GM19099 (cell line): ENCODE results near the gene ARHGAP15.

Experiments
- POLR2A ChIP-seq: IDR thresholded peaks from 3 replicates; pipeline ENCODE4 v1.6.1; 2011; ENCODE audit warnings: low read depth; ENCODE audit not compliant: insufficient read length; ENCODE audit errors: extremely low read depth

The ARHGAP15 gene

DNA sequence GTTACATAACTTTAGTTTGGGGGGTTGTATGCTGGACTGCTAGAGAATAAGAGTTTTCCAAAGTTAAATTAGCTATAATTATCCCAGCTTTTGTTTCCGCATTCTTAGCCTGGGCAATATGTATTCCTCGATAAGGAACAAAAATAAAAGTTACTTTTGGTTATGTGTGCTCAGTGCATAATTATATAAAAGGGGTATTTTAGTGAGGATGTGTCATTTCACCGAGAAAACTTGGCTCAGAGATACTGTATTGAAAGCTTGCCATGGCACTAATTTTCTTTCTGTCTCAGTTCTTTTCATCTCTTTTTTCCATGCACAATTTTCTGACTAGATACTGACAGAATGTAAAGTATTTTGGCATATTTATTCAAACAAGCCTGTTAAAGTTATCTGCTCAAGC, 28.2 kb downstream of the ARHGAP15 start:
- no peak for TF ChIP-seq POLR2A

DNA sequence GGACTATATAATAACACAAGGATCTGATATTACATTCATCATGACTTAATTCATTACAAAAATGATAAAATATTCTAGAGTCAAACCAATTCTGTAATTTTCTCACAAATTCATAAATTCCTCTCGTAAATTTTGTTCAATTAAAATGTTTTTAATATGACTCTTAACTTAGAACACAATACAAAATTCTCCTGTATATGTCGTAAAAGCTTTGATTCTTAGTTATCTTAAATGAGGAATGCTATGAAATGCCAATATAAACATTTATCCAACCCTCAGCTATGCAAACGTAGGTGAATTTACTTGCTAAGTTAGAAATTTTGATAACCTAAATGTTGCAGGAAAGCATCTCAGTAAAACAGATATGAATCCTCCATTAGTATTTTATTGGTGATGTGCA, 28.9 kb downstream of the ARHGAP15 start:
- no peak for TF ChIP-seq POLR2A

DNA sequence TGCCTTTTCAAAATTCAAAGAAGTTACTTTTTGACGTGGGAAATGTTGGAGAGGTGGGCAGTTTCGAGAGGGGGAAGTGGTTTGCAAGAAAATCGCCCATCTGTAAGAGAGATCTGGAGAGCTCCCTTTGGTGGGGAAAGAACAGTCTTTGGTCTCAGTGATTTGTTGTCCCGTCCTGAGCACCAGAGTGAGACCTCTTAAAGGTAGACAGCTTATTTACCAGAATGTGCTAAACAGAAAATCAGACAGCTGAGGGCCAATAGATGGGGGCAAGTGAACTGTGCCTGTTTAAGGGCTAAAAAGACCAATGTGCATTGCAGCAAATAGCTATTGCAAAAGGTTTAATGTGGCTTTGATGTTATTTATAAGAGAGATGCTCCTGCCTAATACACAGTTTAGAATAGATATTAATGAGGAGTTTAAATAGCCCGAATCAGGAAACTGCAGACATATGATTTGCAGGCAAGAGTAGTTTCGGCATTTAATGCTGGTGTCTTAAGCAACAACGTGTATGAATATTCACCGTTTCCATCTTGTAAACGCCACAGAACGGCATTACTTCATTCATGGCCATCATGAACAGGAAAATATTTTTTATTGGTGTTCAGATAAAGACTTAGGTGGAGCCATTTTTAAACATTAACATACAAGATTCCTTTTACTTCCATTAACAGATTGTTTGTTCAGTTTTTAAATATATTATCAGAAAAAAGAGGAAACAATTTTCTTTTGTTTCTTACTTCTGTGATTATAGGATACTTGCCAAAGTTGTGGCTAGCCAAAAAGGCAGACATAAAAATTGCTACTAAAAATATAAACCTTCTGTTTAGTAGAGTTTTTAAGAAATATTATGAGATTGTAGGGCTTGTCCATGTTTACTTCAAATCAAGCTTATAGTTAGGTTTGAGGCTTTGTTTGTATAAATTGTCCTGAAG, 29.6 kb downstream of the ARHGAP15 start:
- no peak for TF ChIP-seq POLR2A

DNA sequence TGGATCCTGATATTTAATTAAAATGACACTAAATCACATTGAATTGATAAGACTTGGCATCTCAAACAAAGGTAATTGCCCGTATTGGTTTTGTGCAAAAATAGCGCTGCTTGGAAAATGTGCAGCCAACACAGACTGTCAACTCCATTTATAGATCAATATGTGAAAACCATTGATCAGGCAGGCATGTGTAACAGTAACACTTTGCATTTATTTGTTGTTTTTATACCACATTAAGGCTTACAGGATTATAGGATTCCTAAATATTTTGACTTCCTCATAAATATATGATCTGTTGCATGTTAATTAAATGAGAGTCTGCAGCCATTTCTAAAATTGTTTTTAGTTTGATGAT, 30.2 kb downstream of the ARHGAP15 start:
- no peak for TF ChIP-seq POLR2A

DNA sequence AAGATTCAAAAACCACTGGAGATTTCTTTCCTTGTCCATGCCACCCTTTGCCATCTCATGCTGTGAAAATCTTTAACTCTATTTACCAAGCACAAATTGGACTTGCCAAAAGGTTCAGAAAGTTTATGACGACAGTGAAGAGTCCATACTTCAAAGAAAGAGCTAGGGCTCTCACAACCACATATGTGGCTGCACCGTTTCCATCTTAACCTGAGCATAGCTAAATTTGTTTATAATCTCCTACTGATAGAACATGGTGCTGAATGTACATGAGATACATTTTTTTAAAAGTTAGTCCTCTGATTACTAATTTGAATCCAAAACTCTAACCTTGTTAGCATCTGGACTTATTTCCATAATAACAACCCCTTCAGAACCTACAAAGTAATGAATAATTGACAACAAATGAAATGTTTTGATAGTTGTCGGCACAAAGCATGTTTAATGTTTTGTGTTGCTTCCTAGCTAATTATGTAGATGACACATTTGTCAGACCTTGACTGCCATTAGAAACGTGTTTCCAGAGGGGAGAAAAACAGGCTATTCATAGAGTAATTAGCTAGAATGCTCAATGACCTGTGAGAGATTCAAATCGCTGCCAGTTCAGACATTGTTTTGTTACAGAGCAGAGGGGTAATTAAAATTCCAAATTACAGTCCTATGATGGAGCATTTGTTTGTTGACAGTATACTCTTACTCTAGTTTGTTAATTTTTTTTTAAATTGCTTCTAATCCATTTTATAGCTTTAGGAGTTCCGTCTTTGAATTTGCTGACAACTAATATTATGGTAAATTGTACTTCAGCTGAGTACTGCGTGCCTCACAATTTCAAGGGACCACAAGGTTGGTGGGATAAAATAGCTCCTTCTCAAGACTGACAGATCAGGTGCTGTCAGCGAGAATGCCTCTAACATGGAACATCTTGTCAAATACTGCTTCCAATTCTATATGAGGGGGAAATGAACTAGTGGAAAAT, 31.8 kb downstream of the ARHGAP15 start:
- TF ChIP-seq POLR2A = no peak

DNA sequence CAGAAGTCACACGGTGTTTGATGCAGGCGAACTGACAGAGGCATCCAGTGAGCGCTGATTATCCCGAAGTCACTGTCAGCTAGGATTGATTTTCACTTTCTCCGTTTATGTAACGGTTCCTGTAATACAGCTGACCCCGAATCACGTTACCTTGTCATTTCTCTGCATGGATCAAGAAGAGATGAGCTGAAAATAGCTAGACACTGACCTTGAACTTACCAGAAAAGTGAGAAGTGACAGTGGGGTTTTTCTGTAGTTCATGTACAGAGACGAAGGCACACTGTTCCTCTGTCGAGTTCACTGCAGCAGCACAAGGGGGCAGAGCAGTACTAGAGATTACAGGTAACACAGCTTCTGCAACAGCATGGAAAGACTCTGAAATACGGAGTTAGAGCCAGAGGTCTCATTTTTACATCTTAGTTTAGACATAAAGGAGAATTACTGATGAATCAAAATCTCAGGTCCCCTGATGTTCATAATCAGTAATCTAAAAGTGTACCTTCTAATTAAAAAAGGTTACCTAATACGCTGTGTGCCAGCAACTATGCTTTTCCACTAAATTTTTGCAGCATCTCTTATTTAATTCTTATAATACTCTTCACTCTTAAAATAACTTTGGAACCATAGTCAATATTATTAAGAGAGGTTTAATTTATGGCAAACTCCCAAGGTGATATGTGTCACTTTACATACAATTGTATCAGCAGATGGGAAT, 33.1 kb downstream of the ARHGAP15 start:
- TF ChIP-seq POLR2A = no peak

DNA sequence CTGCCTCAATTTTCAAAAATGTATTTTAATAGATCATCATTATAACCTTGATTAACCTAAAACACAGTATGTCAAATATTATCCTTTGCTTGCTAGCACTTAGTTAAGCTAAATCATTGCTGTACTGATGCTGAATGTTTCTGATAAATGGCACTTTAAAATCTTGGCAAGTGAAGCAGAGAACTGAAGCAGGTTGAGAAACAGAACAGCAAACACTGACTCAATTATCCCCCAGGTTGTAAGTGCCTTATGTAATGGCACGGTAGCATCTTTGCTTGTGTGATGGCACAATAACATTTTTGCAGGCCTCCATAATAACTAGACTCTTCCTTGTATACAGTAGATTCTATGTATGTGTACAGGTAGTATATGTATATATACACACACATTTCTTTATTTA, 33.8 kb downstream of the ARHGAP15 start:
- TF ChIP-seq POLR2A = no peak

DNA sequence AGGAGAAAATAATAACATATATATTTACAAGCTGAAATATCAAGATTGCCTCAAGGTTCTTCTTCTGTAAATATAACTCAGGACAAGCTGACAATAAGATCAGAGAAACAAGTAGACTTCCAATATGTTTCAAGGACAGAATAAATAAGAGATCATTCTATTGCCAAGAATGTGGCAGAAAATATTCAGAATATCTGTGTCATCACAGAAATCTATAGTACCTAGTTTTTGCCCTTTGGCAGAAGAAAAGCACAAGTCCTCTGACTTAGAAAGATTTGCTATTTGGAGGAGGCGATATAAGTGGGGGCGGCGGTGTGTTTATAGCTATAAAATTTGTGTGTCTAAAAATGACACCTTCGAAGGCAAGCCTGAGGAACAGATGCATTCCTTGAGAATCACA, 34.3 kb downstream of the ARHGAP15 start:
- TF ChIP-seq POLR2A = no peak

DNA sequence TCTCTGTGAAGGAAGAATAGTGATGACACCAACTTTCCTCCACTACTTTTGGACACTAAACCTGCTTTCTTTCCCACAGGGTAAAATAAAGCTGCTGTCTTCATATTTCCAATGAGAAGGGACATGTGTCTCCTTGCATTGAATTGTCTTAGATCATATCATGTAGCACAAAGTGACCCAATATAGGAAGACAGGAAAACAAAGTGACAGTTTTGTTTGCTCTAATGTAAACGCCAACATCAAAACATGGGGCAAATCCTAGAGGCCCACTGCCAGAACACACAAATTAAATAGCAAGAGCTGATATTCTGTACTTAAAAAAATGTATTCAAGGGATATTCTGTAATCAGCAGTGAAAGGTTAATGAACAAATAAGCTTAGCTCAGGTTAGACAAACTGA, 36.1 kb downstream of the ARHGAP15 start:
- no peak for TF ChIP-seq POLR2A

DNA sequence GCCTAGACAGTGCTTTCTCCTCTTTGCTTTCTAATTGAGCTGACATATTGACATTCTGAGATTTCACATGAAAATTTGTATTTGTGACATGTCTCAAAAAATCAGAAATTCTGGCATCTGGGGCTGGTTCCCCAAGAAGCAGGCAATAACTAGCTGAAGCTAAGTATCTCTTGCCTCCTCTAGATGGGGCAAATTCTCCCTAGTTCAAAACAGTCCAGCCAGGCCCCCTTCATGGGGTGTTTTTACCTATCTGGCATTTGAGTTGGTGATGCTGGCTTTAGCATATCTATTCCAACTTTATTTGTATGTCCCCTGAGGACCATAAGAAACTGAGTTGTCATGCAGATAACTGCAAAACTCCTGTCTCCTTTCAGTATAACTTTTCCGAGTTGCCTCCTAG, 39.9 kb downstream of the ARHGAP15 start:
- no peak for TF ChIP-seq POLR2A

DNA sequence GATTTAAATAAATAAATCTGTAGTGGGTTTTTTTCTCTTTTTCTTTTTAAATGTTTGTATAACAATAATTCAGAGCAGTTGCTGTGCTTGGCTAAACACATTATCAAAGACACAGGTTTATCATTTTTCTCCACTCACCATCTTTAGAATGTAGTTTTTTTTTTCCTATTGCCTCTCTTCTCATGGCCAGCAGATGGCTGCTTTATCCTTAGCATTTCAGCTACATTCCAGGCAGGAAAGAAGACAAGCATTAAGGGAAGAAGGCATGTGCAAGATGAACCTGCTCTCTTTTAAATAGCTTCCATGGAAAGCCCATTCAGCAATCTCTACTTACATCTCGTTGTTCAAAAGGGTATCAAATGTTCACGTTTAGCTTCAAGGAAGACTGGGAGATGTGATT, 42.6 kb downstream of the ARHGAP15 start:
- TF ChIP-seq POLR2A = no peak

DNA sequence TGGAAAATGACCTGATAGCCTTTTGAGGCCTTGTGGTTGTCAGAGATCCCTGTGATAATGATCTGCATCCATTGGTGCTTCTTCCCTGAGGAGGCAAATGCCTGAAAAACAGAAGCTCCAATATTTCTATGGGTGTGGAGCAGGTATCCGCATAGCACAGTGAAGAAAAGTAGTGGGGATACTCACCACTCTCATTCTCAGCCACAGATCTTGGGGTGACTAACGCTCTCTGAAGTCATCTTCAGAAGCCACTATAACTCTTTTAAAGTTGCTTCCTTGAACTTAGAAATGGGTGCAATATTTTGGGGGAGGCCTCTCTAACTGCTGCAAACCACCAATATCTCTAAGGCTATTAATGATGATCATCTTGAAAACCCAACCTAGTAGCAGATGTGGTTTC, 46.2 kb downstream of the ARHGAP15 start:
- no peak for TF ChIP-seq POLR2A

DNA sequence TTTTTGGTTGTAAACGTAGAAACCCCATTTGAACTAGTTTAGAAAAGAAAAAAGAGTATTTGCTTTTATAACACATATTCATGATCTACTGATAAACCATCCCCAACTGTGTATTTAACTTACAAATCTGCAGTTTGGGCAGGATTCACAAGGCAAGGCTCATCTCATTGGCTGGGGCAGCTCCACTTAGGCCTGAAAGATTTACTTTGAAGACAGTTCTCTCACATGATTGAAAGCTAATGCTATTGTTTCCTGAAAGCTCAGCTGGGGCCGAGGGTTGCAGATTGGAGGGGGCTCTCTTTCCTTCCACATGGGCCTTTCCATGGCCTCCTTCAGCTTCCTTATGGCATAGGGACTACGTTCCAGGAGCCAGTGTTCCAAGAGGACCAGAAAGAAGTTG, 47.4 kb downstream of the ARHGAP15 start:
- no peak for TF ChIP-seq POLR2A

DNA sequence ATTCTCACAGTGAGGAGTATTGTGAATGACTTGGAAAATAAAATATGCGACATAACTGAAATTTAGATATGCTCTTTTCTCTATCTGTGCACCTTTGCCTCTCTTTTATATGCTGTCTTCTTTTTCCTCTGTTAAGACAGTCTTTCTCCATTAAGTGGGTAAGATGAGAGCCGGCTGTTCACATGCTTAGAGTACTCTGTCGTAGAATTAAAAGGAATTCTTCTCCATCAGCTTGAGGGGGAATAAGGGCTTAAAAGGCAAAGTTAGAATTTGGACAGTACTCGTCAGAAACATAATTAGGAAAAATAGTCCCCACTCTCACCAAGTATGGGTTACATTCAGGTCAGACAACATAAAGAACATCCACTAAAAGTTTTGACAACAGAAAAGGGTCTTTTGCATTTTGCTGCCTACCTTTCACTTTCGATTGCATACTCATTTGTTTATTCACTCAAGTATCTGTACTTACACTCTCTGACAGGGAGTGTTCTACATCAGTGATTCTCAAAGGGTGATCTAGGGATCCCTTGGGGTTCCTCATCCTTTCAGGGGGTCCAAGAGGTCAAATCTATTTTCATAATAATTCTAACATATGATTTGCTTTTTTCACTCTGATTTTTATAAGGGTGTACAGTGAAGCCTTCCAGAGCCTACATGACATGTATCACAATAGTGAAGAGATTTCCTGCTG, 48.0 kb downstream of the ARHGAP15 start:
- no peak for TF ChIP-seq POLR2A

DNA sequence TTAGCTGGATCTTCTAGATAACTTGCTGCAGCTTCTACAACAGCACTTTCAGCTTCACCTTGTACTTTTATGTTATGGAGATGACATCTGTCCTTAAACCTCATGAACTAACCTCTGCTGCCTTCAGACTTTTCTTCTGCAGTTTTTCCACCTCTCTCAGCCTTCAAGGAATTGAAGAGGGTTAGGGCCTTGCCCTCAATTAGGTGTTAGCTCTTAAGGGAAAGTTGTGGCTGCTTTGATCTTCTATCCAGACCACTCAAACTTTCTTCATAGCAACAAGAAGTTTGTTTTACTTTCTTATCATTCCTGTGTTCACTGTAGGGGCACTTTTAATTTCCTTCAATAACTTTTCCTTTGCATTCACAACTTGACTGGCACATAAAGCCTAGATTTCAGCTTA, 52.3 kb downstream of the ARHGAP15 start:
- no peak for TF ChIP-seq POLR2A

DNA sequence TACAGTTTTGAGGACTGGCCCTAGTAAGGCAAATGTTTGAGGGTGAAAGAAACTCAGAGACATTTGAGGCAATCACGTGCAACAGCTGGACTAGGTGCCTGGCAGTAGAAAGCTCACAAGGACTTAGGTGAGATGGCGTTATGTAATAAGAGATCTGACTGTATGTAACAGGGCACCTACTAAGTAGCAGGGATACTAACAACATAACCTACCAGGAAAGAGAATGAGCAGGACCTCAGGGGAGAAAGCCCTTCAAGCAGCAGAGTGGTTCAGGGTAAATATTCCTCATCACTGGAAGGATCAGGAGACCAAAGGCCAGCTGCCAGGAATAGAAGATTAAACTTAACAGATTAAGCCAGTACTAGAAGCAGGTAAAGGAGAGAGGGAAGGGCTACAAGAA, 53.4 kb downstream of the ARHGAP15 start:
- TF ChIP-seq POLR2A = no peak
